OCI-LY7 (cell line): ENCODE results near the gene CHADL. TPM values are rescaled to one million over a fixed set of nuclear protein-coding genes. Genes with fewer than 3 reads are reported as not detected.

ENCODE experiments used
- BruUV-seq: library from RNA; stranded (reverse); fragments of 400-500 nt; replicated peaks from 2 replicates; lab custom pipeline; 2021; lab: Mats Ljungman, UMichigan
- CTCF ChIA-PET: fragments of 300-600 bp; sonication (Branson Sonifier 250); formaldehyde crosslinking; loops from one replicate; lab custom pipeline; 2022; ENCODE audit warnings: antibody characterized with exemption; ENCODE audit not compliant: unreplicated experiment; lab: Charles Lee
- POLR2A ChIA-PET: fragments of 300-600 bp; sonication (Branson Sonifier 250); formaldehyde crosslinking; loops from one replicate; lab custom pipeline; 2022; ENCODE audit warnings: antibody characterized with exemption; lab: Charles Lee
- DNase-seq: peaks from one replicate; pipeline ENCODE4 v3.0.0-alpha.2; 2015; ENCODE audit warnings: low spot score
- H2AFZ ChIP-seq: fragments of 200-600 bp; sonication (generic), shearing (Covaris generic); 2 replicates; pipeline ENCODE4 v1.6.1; 2014; ENCODE audit warnings: mild to moderate bottlenecking, antibody characterized with exemption, low read length, moderate library complexity
- H3K27ac ChIP-seq: fragments of 200-600 bp; sonication (generic); 2 replicates; pipeline ENCODE4 v1.5.1; 2014; ENCODE audit warnings: mixed run types, low read depth, mild to moderate bottlenecking, moderate library complexity, low read length, inconsistent platforms; ENCODE audit not compliant: poor library complexity, severe bottlenecking
- H3K36me3 ChIP-seq: fragments of 200-600 bp; sonication (generic); 2 replicates; pipeline ENCODE4 v1.6.1; 2014; ENCODE audit warnings: mild to moderate bottlenecking, antibody characterized with exemption, low read length, moderate library complexity, mixed read lengths; ENCODE audit not compliant: insufficient read depth
- H3K4me1 ChIP-seq: fragments of 200-600 bp; sonication (generic); 2 replicates; pipeline ENCODE4 v1.5.1; 2014; ENCODE audit warnings: mild to moderate bottlenecking, low read length; ENCODE audit not compliant: insufficient read depth, poor library complexity, severe bottlenecking
- H3K4me2 ChIP-seq: fragments of 200-600 bp; sonication (generic); 2 replicates; pipeline ENCODE4 v1.6.1; 2014; ENCODE audit warnings: mild to moderate bottlenecking, low read length
- H3K4me3 ChIP-seq: fragments of 200-600 bp; sonication (generic); 2 replicates; pipeline ENCODE4 v1.5.1; 2014; ENCODE audit warnings: mild to moderate bottlenecking, low read depth, low read length; ENCODE audit not compliant: poor library complexity, severe bottlenecking
- H3K79me2 ChIP-seq: fragments of 200-600 bp; sonication (generic); 2 replicates; pipeline ENCODE4 v1.6.1; 2016; ENCODE audit warnings: low read depth, mild to moderate bottlenecking, low read length, moderate library complexity, mixed read lengths; ENCODE audit not compliant: insufficient read depth
- H3K9me2 ChIP-seq: fragments of 200-600 bp; sonication (generic); 2 replicates; pipeline ENCODE4 v1.6.1; 2016; ENCODE audit warnings: mild to moderate bottlenecking, low read length, mixed read lengths; ENCODE audit not compliant: insufficient read depth
- H3K9me3 ChIP-seq: fragments of 200-600 bp; sonication (generic); 2 replicates; pipeline ENCODE4 v1.6.1; 2014; ENCODE audit warnings: mild to moderate bottlenecking, mixed run types, low read length, mixed read lengths
- H4K20me1 ChIP-seq: fragments of 200-600 bp; sonication (generic); 2 replicates; pipeline ENCODE4 v1.6.1; 2014; ENCODE audit warnings: mild to moderate bottlenecking, antibody characterized with exemption, low read length, moderate library complexity, mixed read lengths; ENCODE audit not compliant: insufficient read depth
- EZH2phosphoT487 ChIP-seq: fragments of 200-600 bp; sonication (generic); IDR thresholded peaks from 2 replicates; pipeline ENCODE4 v1.6.1; 2018; ENCODE audit warnings: low read depth, borderline replicate concordance, mild to moderate bottlenecking, mixed run types, antibody characterized with exemption, low read length, moderate library complexity, mixed read lengths
- intact Hi-C: fragments of 100-400 bp; cut with micrococcal nuclease; formaldehyde crosslinking; loops from one replicate; pipeline ENCODE4 v1.10.0; 2022; ENCODE audit not compliant: unreplicated experiment
- total RNA-seq, 2 experiments: library from RNA; depleted of rRNA in 1 of 2; stranded (reverse); fragments of >200 nt in 1 of 2; shearing (Covaris generic) in 1 of 2; gene quantifications; 2 replicates each; pipeline ENCODE4 v1.2.3, GENCODE V29; 2014 to 2022
- TF ChIP-seq, protein P1 (sequence below): fragments of 200-600 bp; sonication (generic); conservative IDR thresholded peaks from 2 replicates; pipeline ENCODE4 v1.5.1; 2014; ENCODE audit warnings: mild to moderate bottlenecking, antibody characterized with exemption, low read length, moderate library complexity, mixed read lengths

CHADL gene
- total RNA-seq, 2 experiments from 2014 or later: 0.42 to 0.60 TPM

DNA sequence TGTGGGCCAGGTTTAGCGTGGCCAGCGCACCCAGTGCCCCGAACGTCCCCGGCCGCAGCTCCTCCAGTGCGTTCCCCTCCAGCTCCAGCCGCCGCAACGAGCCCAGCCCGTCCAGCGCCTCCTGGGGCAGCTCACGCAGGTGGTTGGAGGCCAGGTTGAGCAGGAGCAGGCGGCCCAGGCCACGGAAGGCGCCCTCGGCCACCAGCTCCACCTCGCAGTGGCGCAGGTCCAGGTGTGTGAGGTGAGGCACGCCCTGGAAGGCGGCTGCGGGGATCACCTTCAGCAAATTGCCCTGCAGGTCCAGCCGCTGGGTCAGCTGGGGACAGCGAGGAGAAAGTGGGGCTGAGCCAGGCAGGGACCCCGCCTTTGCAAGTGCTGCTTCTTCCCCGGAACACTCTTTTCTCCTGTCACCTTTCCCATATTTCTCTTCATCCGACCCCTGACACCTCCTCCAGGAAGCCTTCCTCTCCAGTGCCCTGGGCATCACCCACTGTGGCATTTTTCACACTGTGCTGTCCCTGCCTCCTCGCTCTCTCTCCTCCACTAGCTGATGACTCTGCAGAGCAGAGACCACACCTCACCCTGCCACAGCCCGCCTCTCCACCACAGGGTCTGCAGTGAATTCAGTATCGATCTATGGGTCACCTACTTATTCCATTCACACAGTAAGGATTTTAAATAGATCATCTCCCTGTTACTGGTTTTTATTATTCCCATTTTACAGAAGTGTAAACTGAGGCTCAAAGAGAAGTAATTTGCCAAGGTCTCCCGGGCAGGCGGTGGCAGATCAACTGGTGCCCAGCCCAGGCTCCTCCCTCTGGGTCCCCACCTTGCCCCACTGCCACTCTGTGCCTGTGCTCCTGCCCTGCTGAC, 1.9 kb downstream of the CHADL start:
- Histone ChIP-seq H4K20me1 (no peaks in the 10 kb centered on the region), H3K9me3 (no peaks in the 10 kb centered on the region), H2AFZ (no peak overlapping the region), H3K79me2 (no peaks in the 10 kb centered on the region), H3K4me1 (peaks cover 9% of the 10 kb centered on the region), H3K9me2 (no peaks in the 10 kb centered on the region), H3K27ac (no peak overlapping the region), H3K4me2 (no peak overlapping the region), H3K36me3 (no peaks in the 10 kb centered on the region), H3K4me3 (no peak overlapping the region)
- no peak for TF ChIP-seq EZH2phosphoT487
- TF ChIP-seq, protein P1, sequence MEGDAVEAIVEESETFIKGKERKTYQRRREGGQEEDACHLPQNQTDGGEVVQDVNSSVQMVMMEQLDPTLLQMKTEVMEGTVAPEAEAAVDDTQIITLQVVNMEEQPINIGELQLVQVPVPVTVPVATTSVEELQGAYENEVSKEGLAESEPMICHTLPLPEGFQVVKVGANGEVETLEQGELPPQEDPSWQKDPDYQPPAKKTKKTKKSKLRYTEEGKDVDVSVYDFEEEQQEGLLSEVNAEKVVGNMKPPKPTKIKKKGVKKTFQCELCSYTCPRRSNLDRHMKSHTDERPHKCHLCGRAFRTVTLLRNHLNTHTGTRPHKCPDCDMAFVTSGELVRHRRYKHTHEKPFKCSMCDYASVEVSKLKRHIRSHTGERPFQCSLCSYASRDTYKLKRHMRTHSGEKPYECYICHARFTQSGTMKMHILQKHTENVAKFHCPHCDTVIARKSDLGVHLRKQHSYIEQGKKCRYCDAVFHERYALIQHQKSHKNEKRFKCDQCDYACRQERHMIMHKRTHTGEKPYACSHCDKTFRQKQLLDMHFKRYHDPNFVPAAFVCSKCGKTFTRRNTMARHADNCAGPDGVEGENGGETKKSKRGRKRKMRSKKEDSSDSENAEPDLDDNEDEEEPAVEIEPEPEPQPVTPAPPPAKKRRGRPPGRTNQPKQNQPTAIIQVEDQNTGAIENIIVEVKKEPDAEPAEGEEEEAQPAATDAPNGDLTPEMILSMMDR: no peak
- no TSS peak for BruUV-seq
- DNase-seq: no peak
- POLR2A ChIA-PET: no interaction called here
- intact Hi-C loops: no loop called here
- CTCF ChIA-PET: interaction anchor here (2.0 kb wide), 1 partner anchor 316 kb away, joined by 10 read pairs; no protein-coding TSS in a partner anchor

DNA sequence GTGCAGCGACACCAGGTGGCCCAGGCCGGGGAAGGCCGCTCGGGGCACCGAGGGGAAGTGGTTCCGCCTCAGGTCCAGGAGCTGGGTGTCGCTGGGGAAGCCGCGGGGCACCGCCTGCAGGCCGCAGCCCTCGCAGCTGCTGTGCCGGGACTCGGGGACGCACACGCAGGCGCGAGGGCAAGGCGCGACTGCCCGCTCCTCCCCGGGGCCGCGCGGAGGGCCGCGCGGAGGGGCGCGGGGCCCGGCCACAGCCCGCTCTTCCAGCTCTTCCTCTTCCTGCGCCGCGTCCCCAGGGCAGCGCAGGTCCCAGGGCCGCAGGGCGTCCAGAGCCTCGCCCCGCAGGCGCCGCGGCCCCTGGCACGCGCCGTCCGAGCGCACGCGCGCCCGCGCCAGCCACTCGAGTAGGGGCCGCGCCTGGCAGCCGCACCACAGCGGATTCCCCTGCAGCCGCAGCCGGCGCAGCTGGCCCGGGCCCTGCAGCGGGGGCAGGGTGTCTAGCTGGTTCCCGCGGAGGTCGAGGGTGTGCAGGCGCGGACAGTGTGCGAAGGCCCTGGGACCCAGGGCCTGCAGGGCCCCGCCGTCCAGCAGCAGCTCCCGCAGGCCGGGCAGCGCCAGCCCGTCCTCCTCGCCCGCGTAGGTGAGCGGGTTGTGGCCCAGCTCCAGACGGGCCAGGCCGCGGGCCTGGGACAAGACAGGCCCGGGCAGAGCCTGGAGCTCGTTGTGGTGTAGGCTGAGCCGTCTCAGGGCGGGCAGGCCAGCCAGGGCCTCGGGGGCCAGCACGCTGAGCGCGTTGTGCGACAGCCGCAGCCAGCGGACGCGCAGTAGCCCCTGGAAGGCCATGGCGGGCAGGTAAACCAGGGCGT, 2.8 kb downstream of the CHADL start:
- Histone ChIP-seq H3K79me2 (no peaks in the 10 kb centered on the region), H3K9me2 (no peaks in the 10 kb centered on the region), H3K4me2 (peak overlapping the region; percentile 43; the same call in 1 of the 2 replicates), H3K27ac (no peak overlapping the region), H3K4me3 (peak overlapping the region; percentile 24), H3K36me3 (no peaks in the 10 kb centered on the region), H3K4me1 (peaks cover 9% of the 10 kb centered on the region), H4K20me1 (no peaks in the 10 kb centered on the region), H2AFZ (peak overlapping the region; percentile 10; the same call in 1 of the 2 replicates), H3K9me3 (no peaks in the 10 kb centered on the region)
- CTCF ChIA-PET: interaction anchor here (0.6 to 2.0 kb wide), 4 partner anchors 46 to 429 kb away, joined by 3 to 10 read pairs (median 3); no protein-coding TSS in a partner anchor
- intact Hi-C loops: loop anchor here (1.0 kb wide), 1 partner anchor 316 kb away; no protein-coding TSS in a partner anchor
- peak; percentile 79 for DNase-seq
- no TSS peak for BruUV-seq
- POLR2A ChIA-PET: interaction anchor here (0.5 to 1.1 kb wide), 3 partner anchors 48 to 329 kb away, joined by 3 read pairs; partner anchors contain the start of gene RANGAP1
- TF ChIP-seq EZH2phosphoT487: no peak
- TF ChIP-seq, protein P1: peak; percentile 76
